Neural cell (in vitro differentiated cells): ENCODE measurements around the gene REV1.

Source experiments
- CTCF ChIP-seq: fragments of 450-650 bp; IDR thresholded peaks from 2 replicates; pipeline ENCODE4 v1.5.1; 2014; ENCODE audit warnings: antibody characterized with exemption, mild to moderate bottlenecking, moderate library complexity; ENCODE audit not compliant: poor library complexity, severe bottlenecking
- EP300 ChIP-seq: fragments of 450-650 bp; conservative IDR thresholded peaks from 2 replicates; pipeline ENCODE4 v1.6.1; 2014; ENCODE audit warnings: antibody characterized with exemption, mild to moderate bottlenecking, moderate library complexity; ENCODE audit not compliant: poor library complexity, severe bottlenecking
- POLR2AphosphoS5 ChIP-seq: IDR thresholded peaks from 2 replicates; pipeline ENCODE4 v1.6.1; 2012
- RAD21 ChIP-seq: fragments of 450-650 bp; conservative IDR thresholded peaks from 2 replicates; pipeline ENCODE4 v1.6.1; 2014; ENCODE audit warnings: antibody characterized with exemption, mild to moderate bottlenecking, moderate library complexity
- REST ChIP-seq: IDR thresholded peaks from 2 replicates; pipeline ENCODE4 v1.6.1; 2012; ENCODE audit warnings: borderline replicate concordance
- SMC3 ChIP-seq: fragments of 450-650 bp; conservative IDR thresholded peaks from 2 replicates; pipeline ENCODE4 v1.6.1; 2014; ENCODE audit warnings: antibody characterized with exemption, mild to moderate bottlenecking, moderate library complexity; ENCODE audit not compliant: poor library complexity
- TAF1 ChIP-seq: IDR thresholded peaks from 2 replicates; pipeline ENCODE4 v1.6.1; 2012; ENCODE audit warnings: low read depth

GRCh38 chr2:99403084-99403483 lies 86.7 kb downstream of the REV1 start:
- TF ChIP-seq EP300 (no peak), CTCF (no peak), POLR2AphosphoS5 (no peak), REST (no peak), RAD21 (no peak), TAF1 (no peak), SMC3 (no peak)
